Caco-2 (cell line): ENCODE results near the gene FAF2. TPM values are rescaled to one million over a fixed set of nuclear protein-coding genes. Genes with fewer than 3 reads are reported as not detected.

Experiments
- BruUV-seq: library from RNA; stranded (reverse); fragments of 400-500 nt; replicated peaks from 2 replicates; lab custom pipeline; 2021; lab: Mats Ljungman, UMichigan
- CTCF ChIA-PET: fragments of 300-600 bp; sonication (Branson Sonifier 250); formaldehyde crosslinking; loops from one replicate; lab custom pipeline; 2022; ENCODE audit warnings: antibody characterized with exemption; lab: Charles Lee
- POLR2A ChIA-PET: fragments of 300-600 bp; sonication (Branson Sonifier 250); formaldehyde crosslinking; loops from one replicate; lab custom pipeline; 2022; ENCODE audit warnings: antibody characterized with exemption; lab: Charles Lee
- DNase-seq, 2 experiments: peaks; one replicate each; pipeline versions ENCODE4 v3.0.0 to v3.0.0-alpha.2; 2020 to 2022
- H3K27me3 ChIP-seq: replicated peaks from 2 replicates; pipeline ENCODE4 v1.6.0; 2011; ENCODE audit warnings: low read length; ENCODE audit not compliant: control insufficient read depth, insufficient read depth
- H3K36me3 ChIP-seq: 2 replicates; pipeline ENCODE4 v1.5.1; 2011; ENCODE audit warnings: low read length; ENCODE audit not compliant: control insufficient read depth, insufficient read depth
- H3K4me1 ChIP-seq: fragments of 250-450 bp; sonication (Bioruptor Pico); 2 replicates; pipeline ENCODE4 v1.5.1; 2020; ENCODE audit warnings: mild to moderate bottlenecking
- H3K4me3 ChIP-seq: 2 replicates; pipeline ENCODE4 v1.5.1; 2011; ENCODE audit warnings: low read depth, mild to moderate bottlenecking, control low read depth, low read length
- H3K9me3 ChIP-seq: fragments of 250-450 bp; sonication (Bioruptor Pico); 2 replicates; pipeline ENCODE4 v1.5.1; 2020; ENCODE audit warnings: mild to moderate bottlenecking, moderate library complexity
- H3K27ac Mint-ChIP-seq: one replicate; pipeline ENCODE4 v1.8.0; 2022; ENCODE audit warnings: mixed read lengths; ENCODE audit not compliant: unreplicated experiment
- H3K27me3 Mint-ChIP-seq: one replicate; pipeline ENCODE4 v1.8.0; 2022; ENCODE audit warnings: mixed read lengths; ENCODE audit not compliant: insufficient read depth, unreplicated experiment
- H3K36me3 Mint-ChIP-seq: one replicate; pipeline ENCODE4 v1.8.0; 2022; ENCODE audit warnings: mild to moderate bottlenecking, mixed read lengths; ENCODE audit not compliant: insufficient read depth, unreplicated experiment
- H3K4me1 Mint-ChIP-seq: one replicate; pipeline ENCODE4 v1.8.0; 2022; ENCODE audit warnings: low read depth, mixed read lengths; ENCODE audit not compliant: unreplicated experiment
- H3K4me3 Mint-ChIP-seq: one replicate; pipeline ENCODE4 v1.8.0; 2022; ENCODE audit warnings: mild to moderate bottlenecking, moderate library complexity, mixed read lengths; ENCODE audit not compliant: unreplicated experiment
- H3K9me3 Mint-ChIP-seq: one replicate; pipeline ENCODE4 v1.8.0; 2022; ENCODE audit warnings: mixed read lengths; ENCODE audit not compliant: unreplicated experiment
- intact Hi-C: fragments of 100-400 bp; cut with micrococcal nuclease; formaldehyde crosslinking; loops from one replicate; pipeline ENCODE4 v1.10.0; 2022; ENCODE audit not compliant: unreplicated experiment
- total RNA-seq: library from RNA; stranded (reverse); gene quantifications from 2 replicates; pipeline ENCODE4 v1.2.3, GENCODE V29; 2022
- TF ChIP-seq, protein P1 (sequence below), 2 experiments: fragments of 200-600 bp in 1 of 2; IDR thresholded peaks; 1 replicate in 1 of 2; 2 replicates in 1 of 2; pipeline versions ENCODE4 v1.5.1 to v1.8.0; 2011 to 2022; ENCODE audit warnings: antibody characterized with exemption in 1 of 2, control low read depth in 1 of 2, inconsistent platforms in 1 of 2, low read depth in 1 of 2, low read length in 1 of 2, mild to moderate bottlenecking in 1 of 2, moderate library complexity in 1 of 2; ENCODE audit not compliant: insufficient read depth in 1 of 2, severe bottlenecking in 1 of 2, unreplicated experiment in 1 of 2

The FAF2 gene
- total RNA-seq, 1 experiment from 2014 or later = 55.5 TPM

- H3K4me3 ChIP-seq = no peak overlapping the region
- no peaks in the 10 kb centered on the region for H3K27me3 ChIP-seq
- H3K4me1 ChIP-seq = peaks cover 30% of the 10 kb centered on the region
- ChIA-PET POLR2A (no interaction called here), CTCF (interaction anchor here (1.0 kb wide), 1 partner anchor 93 kb away, joined by 3 read pairs; the partner anchor contains the start of gene FAF2)
- Mint-ChIP-seq H3K4me1 (peaks cover 36% of the 10 kb centered on the region), H3K9me3 (no peaks in the 10 kb centered on the region), H3K36me3 (peaks cover 39% of the 10 kb centered on the region), H3K27ac (no peak overlapping the region), H3K4me3 (peak overlapping the region; percentile 33), H3K27me3 (no peaks in the 10 kb centered on the region)
- intact Hi-C loops = no loop called here
- H3K36me3 ChIP-seq = no peaks in the 10 kb centered on the region
- DNase-seq = no peak
- no peaks in the 10 kb centered on the region for H3K9me3 ChIP-seq
- TF ChIP-seq, protein P1, sequence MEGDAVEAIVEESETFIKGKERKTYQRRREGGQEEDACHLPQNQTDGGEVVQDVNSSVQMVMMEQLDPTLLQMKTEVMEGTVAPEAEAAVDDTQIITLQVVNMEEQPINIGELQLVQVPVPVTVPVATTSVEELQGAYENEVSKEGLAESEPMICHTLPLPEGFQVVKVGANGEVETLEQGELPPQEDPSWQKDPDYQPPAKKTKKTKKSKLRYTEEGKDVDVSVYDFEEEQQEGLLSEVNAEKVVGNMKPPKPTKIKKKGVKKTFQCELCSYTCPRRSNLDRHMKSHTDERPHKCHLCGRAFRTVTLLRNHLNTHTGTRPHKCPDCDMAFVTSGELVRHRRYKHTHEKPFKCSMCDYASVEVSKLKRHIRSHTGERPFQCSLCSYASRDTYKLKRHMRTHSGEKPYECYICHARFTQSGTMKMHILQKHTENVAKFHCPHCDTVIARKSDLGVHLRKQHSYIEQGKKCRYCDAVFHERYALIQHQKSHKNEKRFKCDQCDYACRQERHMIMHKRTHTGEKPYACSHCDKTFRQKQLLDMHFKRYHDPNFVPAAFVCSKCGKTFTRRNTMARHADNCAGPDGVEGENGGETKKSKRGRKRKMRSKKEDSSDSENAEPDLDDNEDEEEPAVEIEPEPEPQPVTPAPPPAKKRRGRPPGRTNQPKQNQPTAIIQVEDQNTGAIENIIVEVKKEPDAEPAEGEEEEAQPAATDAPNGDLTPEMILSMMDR (IDR thresholded peaks at IDR 0.05; ENCODE audit: insufficient read depth in 1 of 2, low read depth in 1 of 2, low read length in 1 of 2, severe bottlenecking in 1 of 2, unreplicated experiment in 1 of 2) = no peak
- BruUV-seq = no TSS peak
Observed at GRCh38 chr5:176540956-176541337, 92.8 kb downstream of the FAF2 start.

- Histone ChIP-seq H3K36me3 (no peaks in the 10 kb centered on the region), H3K27me3 (no peaks in the 10 kb centered on the region), H3K9me3 (no peaks in the 10 kb centered on the region), H3K4me1 (peaks cover 33% of the 10 kb centered on the region), H3K4me3 (no peak overlapping the region)
- Mint-ChIP-seq H3K36me3 (peaks cover 33% of the 10 kb centered on the region), H3K27ac (peak overlapping the region; percentile 74), H3K4me1 (peaks cover 36% of the 10 kb centered on the region), H3K9me3 (no peaks in the 10 kb centered on the region), H3K27me3 (no peaks in the 10 kb centered on the region), H3K4me3 (peak overlapping the region; percentile 81)
- intact Hi-C loops = no loop called here
- DNase-seq = peak; percentile 67 to 77
- ChIA-PET POLR2A (no interaction called here), CTCF (no interaction called here)
- TF ChIP-seq, protein P1 (IDR thresholded peaks at IDR 0.05; ENCODE audit: insufficient read depth in 1 of 2, low read depth in 1 of 2, low read length in 1 of 2, severe bottlenecking in 1 of 2, unreplicated experiment in 1 of 2) = no peak
- BruUV-seq = no TSS peak
Observed at GRCh38 chr5:176541338-176542134, 93.4 kb downstream of the FAF2 start.

- Histone ChIP-seq H3K9me3 (no peaks in the 10 kb centered on the region), H3K27me3 (no peaks in the 10 kb centered on the region), H3K4me3 (peak overlapping the region; percentile 71), H3K36me3 (no peaks in the 10 kb centered on the region), H3K4me1 (peaks cover 33% of the 10 kb centered on the region)
- Mint-ChIP-seq H3K4me3 (peak overlapping the region; percentile 81), H3K4me1 (peaks cover 36% of the 10 kb centered on the region), H3K9me3 (no peaks in the 10 kb centered on the region), H3K27ac (peak overlapping the region; percentile 74), H3K36me3 (peaks cover 27% of the 10 kb centered on the region), H3K27me3 (no peaks in the 10 kb centered on the region)
- TF ChIP-seq, protein P1 (IDR thresholded peaks at IDR 0.05; ENCODE audit: insufficient read depth in 1 of 2, low read depth in 1 of 2, low read length in 1 of 2, severe bottlenecking in 1 of 2, unreplicated experiment in 1 of 2) = no peak
- ChIA-PET CTCF (interaction anchor here (1.5 kb wide), 1 partner anchor 105 kb away, joined by 8 read pairs; the partner anchor contains the start of gene TSPAN17), POLR2A (interaction anchor here (0.9 to 1.4 kb wide), 2 partner anchors 52 to 94 kb away, joined by 4 to 6 read pairs; partner anchors contain the start of gene FAF2)
- no peak for DNase-seq
- intact Hi-C loops = no loop called here
- BruUV-seq = TSS peak; percentile 7
Observed at GRCh38 chr5:176542135-176542595, 94.0 kb downstream of the FAF2 start.
